ENCODE data around the gene TARBP1.

GRCh38 chr1:234488054-234489006 lies 9.4 kb upstream of the TARBP1 start:
- TF ChIP-seq MYC (IDR thresholded peaks at IDR 0.05; ENCODE audit: borderline replicate concordance, low read length) (no peak), POLR2A (IDR thresholded peaks at IDR 0.05; ENCODE audit: low read length) (no peak), POLR2AphosphoS2 (conservative IDR thresholded peaks at IDR 0.05; ENCODE audit: low read length) (no peak), RAD21 (conservative IDR thresholded peaks at IDR 0.05 in 1 of 2, IDR thresholded peaks at IDR 0.05 in 1 of 2) (no peak), NFE2L2 (conservative IDR thresholded peaks at IDR 0.05; ENCODE audit: low read length) (no peak)
- TF ChIP-seq, protein P1, sequence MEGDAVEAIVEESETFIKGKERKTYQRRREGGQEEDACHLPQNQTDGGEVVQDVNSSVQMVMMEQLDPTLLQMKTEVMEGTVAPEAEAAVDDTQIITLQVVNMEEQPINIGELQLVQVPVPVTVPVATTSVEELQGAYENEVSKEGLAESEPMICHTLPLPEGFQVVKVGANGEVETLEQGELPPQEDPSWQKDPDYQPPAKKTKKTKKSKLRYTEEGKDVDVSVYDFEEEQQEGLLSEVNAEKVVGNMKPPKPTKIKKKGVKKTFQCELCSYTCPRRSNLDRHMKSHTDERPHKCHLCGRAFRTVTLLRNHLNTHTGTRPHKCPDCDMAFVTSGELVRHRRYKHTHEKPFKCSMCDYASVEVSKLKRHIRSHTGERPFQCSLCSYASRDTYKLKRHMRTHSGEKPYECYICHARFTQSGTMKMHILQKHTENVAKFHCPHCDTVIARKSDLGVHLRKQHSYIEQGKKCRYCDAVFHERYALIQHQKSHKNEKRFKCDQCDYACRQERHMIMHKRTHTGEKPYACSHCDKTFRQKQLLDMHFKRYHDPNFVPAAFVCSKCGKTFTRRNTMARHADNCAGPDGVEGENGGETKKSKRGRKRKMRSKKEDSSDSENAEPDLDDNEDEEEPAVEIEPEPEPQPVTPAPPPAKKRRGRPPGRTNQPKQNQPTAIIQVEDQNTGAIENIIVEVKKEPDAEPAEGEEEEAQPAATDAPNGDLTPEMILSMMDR (IDR thresholded peaks at IDR 0.05): no peak
